GM12875 (cell line): ENCODE measurements around the gene SMOC1.

Experiments used
- H3K4me3 ChIP-seq: one replicate; pipeline ENCODE4 v1.5.1; 2011; ENCODE audit warnings: low read depth, low read length, control low read depth
- CTCF ChIP-seq: IDR thresholded peaks from 2 replicates; pipeline ENCODE4 v1.5.1; 2011; ENCODE audit warnings: low read depth, mild to moderate bottlenecking, control low read depth, inconsistent platforms, low read length, moderate library complexity, borderline replicate concordance; ENCODE audit not compliant: insufficient read depth

The SMOC1 gene

GRCh38 chr14:69937367-69938081, 58.3 kb downstream of the SMOC1 start:
- no peak for TF ChIP-seq CTCF

GRCh38 chr14:69938751-69939150, 59.5 kb downstream of the SMOC1 start:
- TF ChIP-seq CTCF = no peak
- no peak overlapping the region for H3K4me3 ChIP-seq

More at GRCh38 chr14:69937367-69938081, 58.3 kb downstream of the SMOC1 start:
- H3K4me3 ChIP-seq = no peak overlapping the region

GRCh38 chr14:69941768-69942742, 62.8 kb downstream of the SMOC1 start:
- no peak for TF ChIP-seq CTCF
- H3K4me3 ChIP-seq = no peak overlapping the region

GRCh38 chr14:69943084-69943780, 64.0 kb downstream of the SMOC1 start:
- H3K4me3 ChIP-seq = no peak overlapping the region
- no peak for TF ChIP-seq CTCF

- no peak for TF ChIP-seq CTCF
- no peak overlapping the region for H3K4me3 ChIP-seq
These were observed 66.1 kb downstream of the SMOC1 start for GRCh38 chr14:69945347-69945746.

- no peak for TF ChIP-seq CTCF
- no peak overlapping the region for H3K4me3 ChIP-seq
These were observed 66.7 kb downstream of the SMOC1 start for GRCh38 chr14:69945912-69946311.
